NCI-H510A (cell line): ENCODE measurements around the gene LCE2C.
"Not testable (repeated sequence)": the region's sequence is repeated elsewhere in the genome, so short reads cannot be mapped to it uniquely, and the experiment has no call there.

Experiments
- DNase-seq: peaks from one replicate; lab custom pipeline; 2025; lab: John Stamatoyannopoulos, UW

Gene LCE2C, protein sequence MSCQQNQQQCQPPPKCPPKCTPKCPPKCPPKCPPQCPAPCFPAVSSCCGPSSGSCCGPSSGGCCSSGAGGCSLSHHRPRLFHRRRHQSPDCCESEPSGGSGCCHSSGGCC

DNA sequence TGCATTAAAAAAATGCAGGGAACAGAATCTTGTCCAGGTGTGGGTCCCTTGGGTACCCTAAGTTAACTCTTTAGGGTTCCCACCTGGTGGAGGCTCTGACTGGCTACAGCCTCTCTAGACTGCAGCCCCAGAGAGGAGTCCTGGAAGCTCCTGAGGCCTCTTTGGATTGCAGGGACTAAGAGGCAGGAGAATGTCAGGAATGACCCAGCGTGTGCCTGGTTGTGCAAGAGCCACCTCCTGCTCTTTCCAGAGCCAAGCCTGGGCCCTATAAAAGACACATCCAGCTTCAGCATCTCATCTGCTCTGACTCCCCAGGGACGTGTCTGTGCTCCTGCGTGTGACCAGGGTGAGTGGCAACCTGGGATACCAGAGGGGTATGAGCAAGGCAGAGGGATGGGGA lies at the start of gene LCE2C:
Gene LCE2C, plus strand, starts transcription at position 297 of the 400 bp plus-strand sequence. CDS start 737 bp downstream, outside the sequence.
- DNase-seq: not testable (repeated sequence)

DNA sequence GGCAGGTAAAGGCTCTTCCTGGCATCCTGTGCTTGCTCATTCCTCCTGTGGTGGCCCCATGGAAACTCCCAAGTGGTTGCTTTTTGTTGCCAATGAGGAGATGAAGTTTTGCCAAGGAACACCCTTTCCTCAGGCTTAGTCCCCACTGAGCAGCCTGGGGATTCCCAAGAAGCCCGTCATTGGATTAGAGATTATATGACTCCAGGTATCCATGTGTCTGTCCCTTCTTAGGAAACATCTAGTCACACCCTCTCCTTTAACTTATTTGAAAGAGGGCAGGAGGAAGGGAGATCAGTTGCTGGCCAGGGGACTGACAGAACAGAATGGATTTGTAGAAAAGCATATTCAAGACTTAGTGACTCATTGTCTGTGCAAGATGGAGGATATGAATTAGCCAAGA lies 48.3 kb upstream of the LCE2C start:
- DNase-seq: no peak

DNA sequence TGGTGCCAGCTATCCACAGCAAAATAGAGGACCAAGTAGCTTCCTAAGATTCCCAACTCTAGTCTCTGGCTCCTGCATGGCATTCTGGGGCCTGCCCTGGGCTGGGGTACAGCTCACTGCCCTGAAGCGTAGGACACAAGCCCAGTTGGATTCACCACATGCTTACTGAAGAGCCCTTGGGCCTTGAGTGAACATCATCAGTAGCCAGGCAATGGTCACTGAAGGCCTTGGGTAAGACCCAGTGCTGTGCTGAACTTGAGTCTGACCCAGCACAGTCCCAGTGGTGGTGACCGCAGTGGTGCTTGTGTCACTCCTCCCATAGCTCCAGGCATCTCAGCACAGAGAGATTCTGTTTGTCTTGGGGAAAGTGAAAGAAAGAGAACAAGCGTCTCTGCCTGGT lies 44.5 kb upstream of the LCE2C start:
- DNase-seq: no peak

DNA sequence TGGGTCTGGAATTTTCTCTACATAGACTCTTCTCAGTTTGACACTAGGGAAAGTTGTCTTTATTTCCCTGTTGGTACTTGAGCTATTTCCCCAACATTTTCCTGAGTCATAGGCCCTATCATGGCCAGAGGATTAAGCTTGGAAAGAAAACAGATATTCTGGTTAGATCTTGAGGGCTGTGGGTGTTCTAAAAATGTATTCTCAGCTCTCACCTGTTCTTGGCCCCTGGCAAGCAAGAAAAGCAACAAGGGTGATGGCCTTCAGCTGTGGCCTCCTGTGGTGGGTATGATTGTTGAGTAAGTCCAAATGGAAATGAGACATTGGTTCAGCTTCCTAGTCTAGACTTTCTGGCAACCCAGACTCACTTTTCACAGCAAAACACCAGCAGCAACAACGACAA lies 34.7 kb upstream of the LCE2C start:
- no peak for DNase-seq

DNA sequence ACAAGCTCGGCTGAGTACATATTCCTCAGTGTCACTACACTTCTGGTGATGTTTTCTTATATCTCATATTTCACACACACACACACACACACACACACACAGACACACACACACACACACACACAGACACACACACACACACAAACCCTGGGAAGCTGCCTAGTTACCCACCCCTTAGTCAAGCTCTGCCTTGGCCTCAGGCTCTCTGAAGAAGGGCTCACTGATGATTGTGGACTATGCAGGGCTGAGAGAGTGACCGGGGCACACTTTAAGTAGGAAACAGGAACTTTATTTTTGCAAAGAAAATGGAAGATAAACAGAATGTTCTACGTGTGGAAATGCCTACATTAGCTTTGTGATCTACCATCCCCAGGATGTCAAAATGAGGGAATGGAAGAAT lies 31.1 kb upstream of the LCE2C start:
- no peak for DNase-seq

DNA sequence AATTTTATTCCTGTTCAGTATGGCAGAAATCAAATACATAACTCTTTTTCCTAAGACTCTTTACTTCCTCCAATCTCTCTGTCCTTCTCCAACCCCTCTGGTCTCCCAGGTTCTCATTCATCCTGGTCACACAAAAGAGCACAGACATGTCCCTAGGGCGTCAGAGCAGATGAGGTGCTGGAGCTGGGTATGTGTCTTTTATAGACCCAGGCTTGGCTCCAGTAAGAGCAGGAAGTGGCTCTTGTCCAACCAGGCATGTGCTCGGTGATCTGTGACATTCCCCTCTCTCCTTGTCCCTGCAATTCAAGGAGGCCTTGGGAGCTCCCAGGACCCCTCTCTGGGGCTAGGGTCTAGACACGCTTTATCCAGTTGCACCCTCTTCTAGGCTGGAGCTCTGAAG lies 29.9 kb upstream of the LCE2C start:
- no peak for DNase-seq

DNA sequence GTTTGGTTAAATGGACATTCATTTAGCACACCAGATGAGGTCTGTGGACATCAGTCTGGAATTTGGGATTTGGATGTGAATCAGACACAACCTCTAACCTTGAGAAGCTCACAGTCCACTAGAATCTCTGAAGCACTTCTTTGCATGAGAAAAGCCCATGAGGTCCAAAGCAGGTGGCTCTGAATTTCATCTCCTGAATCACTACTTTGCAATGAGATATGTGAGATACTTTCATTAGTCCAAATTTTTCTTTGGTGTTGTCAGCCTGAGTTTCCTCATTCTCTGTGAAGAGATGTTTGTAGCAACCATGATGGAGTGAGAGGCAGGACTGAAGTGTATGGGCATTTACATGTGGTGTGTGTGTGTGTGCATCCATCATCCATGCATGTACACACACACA lies 28.4 kb upstream of the LCE2C start:
- no peak for DNase-seq

DNA sequence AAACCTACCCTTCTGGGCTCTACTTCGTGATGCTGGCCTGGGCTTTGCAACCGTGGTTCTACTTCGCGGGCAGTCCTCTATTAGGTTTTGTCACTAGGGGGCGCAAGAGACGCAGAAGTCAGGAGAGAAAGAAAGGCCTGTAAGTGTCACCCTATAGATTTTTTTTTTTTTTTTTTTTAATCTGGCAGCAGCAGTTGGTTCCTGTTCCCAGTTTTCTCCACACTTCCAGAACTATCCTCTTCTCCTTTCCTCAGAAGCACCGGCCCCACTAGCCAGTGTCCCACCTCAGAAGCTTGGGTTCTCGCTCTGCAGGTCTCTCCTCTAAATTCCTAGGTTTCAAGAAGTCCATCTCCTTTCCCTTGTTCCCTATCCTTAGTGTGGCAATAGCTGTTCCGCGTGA lies 21.0 kb upstream of the LCE2C start:
- no peak for DNase-seq

DNA sequence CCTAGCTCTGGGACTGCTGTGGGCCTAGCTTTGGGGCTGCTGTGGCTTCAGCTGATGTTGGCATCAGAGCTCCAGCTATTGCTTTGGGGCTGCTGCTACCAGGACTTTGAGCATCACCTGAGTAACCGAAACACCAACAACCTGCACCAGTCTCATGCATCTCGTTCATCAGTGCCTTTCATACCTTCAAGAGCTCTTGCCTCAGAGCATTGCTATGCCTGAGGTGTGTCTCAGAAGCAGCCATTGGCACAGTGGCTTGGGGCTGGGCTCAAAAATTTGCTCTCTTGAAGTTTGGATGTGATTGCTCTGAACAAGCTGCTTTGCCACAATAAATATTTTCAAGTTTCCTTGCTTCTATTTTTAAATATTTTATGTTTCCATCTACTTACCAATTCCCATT lies 18.6 kb upstream of the LCE2C start:
- DNase-seq: no peak

DNA sequence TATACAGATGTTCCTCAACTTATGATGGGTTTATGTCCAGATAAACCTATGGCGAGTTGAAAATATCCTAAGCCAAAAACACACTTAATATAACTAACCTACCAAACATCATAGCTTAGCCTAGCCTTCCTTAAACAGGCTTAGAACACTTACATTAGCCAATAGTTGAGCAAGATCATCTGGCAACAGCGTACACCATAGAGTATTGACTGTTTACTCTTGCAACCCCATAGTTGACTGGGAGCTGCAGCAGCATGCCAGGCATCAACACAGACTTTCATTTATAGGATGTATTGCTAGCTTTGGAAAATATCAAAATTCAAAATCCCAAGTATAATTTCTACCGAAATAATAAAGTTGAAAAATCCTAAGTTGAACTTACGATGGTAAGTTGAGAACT lies 17.4 kb upstream of the LCE2C start:
- DNase-seq: no peak

DNA sequence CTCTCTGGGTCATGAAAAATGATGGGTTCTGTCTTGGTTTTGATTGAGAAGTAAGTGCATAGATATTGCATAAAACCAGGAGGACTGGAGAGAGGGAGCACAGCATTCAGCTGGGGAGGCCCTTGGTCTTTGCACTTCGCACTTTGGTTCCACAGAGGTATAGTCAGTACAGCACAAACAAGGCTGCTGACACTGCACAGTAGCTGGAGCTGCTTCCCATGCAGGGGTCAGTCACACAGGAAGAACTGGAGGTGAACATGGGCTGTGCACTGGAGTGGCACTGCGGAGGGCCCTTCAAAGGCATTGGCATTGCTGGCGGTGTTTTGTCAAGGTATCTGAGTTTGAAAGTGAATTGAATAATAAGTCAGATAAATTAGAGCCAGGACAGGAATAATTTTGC lies 16.4 kb upstream of the LCE2C start:
- DNase-seq: no peak

DNA sequence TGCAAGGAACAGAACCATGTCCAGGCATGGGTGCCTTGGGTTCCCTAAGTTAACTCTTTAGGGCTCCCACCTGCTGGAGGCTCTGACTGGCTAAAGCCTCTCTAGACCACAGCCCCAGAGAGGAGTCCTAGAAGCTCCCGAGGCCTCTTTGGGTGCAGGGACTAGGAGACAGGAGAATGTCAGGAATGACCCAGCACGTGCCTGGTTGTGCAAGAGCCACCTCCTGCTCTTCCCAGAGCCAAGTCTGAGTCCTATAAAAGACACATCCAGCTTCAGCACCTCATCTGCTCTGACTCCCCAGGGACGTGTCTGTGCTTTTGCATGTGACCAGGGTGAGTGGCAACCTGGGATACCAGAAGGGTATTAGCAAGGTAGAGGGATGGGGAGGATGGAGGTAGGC lies 12.0 kb upstream of the LCE2C start, which contains the start of gene LCE2D:
Gene LCE2D, plus strand, starts transcription at position 283 of the 400 bp plus-strand sequence. CDS start 726 bp downstream, outside the sequence.
- DNase-seq: no peak

DNA sequence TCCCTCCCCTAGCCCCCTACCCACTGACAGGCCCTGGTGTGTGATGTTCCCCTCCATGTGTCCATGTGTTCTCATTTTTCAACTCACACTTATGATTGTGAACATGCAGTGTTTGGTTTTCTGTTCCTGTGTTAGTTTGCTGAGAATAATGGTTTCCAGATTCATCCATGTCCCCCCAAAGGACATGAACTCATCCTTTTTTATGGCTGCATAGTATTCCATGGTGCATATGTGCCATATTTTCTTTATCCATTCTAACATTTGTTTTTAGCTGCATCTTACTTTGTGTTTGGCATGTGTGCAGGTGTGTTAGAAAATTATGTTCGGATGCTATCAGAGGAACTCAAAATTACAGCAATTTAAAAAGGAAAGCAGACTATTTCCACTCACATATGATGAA lies 8.9 kb upstream of the LCE2C start:
- not testable (repeated sequence) for DNase-seq

DNA sequence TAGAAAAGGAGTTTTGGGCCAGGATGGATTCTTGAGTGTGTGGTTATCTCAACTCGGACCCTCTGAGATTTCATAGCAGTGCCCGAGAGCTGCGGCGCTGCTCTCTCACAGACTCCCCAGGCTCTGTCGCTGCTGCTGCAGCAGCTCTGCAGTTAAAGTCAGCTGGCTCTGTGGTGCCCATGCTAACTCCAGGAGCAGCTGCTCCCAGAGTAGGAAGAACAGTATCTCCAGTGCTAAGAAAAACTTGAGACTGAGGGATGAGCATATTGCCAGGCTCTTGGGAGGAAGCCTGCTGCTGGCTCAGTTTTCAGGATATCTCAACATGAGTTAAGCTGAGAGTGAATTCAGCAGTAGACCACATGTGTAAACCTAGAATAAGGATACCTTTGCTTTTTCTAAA lies 7.4 kb upstream of the LCE2C start:
- DNase-seq: no peak

DNA sequence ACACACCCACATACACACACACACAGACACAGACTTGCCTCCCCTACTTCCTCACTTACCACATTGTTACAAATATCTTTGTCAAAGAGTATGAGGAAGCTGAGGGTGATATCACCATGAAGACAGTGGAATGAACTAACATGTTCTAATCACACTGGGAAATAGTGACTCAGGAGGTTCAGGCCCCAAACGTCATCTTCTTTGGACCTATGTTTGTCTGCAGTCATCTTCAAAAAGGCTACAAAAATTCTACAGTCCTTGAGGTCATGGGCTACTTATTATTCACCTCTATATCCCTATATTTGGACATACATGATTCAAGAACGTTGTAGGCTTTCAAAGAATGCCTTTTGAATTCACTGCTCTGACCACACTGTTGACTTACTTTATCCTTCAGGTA lies 2.1 kb upstream of the LCE2C start:
- no peak for DNase-seq

DNA sequence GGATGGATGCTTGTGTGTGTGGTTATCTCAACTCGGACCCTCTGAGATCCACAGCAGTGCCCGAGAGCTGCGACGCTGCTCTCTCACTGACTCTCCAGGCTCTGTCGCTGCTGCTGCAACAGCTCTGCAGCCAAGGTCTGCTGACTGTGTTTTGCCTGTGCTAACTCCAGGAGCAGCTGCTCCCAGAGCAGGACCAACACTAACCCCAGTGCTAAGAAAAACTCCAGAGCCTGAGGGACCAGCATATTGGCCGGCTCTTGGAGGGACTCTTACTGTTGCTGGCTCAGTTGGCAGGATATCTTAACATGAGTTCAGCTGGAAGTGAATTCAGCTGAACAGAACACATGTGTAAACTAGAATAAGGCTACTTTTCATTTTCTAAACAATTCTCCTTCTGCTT lies 4.4 kb downstream of the LCE2C start:
- DNase-seq: no peak

DNA sequence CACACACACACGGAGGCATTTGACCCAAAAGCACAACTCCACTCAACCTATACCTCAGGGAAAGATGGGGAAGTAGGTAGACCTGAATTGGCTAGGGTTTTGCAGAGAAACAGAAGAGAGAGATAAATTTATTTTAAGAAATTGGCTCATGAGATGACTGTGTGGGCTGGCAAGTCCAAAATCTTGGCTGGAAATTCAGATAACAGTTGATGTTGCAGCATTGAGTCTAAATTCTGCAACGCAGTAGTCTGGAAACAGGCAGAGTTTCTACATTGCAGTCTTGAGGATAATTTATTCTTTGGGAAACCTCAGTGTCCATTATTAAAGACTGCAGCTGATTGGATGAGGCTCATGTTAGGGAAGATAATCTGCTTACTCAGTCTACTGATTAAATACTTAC lies 6.5 kb downstream of the LCE2C start:
- no peak for DNase-seq

DNA sequence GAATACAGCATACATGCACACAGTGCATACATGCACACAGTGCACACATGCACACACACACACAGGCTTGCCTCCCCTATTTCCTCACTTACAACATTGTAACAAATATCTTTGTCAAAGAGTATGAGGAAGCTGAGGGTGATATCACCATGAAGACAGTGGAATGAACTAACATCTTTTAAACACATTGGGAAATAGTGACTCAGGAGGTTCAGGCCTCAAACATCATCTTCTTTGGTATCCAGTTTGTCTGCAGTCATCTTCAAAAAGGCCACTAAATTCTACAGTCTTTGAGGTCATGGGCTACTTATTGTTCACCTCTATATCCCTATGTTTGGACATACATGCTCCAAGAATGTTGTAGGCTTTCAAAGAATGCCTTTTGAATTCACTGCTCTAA lies 8.8 kb downstream of the LCE2C start:
- DNase-seq: no peak

DNA sequence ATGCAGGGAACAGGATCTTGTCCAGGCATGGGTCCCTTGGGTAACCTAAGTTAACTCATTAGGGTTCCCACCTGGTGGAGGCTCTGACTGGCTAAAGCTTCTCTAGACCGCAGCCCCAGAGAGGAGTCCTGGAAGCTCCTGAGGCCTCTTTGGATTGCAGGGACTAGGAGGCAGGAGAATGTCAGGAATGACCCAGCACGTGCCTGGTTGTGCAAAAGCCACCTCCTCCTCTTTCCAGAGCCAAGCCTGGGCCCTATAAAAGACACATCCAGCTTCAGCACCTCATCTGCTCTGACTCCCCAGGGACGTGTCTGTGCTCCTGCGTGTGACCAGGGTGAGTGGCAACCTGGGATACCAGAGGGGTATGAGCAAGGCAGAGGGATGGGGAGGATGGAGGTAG lies 10.7 kb downstream of the LCE2C start, which contains the start of gene LCE2B:
Gene LCE2B, plus strand, starts transcription at position 301 of the 400 bp plus-strand sequence. CDS start 721 bp downstream, outside the sequence.
- not testable (repeated sequence) for DNase-seq

DNA sequence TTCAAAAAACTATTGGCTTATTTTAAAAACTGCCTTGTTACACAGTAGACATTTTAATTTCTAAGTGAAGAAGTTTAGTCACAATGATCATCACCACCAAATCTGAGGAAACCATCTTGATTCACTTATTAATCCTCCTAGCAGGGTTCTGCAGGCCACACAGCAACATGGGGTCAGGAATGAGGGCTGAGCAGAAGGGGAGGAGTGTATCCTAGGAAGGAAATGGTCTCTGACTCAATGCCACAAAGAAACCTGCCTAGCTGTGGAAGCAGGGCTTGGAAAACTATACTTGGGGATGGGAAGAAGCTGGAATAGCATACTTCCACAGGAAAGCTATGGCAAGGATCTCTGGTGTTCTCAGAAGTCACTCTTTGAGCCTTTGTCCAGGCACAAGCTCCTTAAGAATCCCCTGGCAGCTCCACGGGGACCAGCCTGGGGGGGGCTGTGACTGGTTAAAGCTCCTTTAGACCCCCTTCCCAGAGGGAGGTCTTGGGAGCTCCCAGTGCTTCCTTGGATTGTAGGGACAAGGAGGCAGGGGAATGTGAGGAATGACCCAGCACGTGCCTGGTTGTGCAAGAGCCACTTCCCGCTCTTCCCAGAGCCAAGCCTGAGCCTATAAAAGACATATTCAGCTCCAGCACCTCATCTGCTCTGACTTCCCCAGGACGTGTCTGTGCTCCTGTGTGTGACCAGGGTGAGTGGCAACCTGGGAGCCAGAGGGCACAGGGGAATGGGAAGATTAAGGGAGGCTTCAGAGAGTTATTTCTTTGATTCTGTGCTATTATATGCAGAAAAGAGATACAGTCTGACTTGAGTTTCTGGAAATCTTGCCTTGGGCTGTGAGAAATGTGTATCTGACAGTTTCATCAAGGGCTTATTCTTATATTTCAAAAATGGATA lies 22.9 kb downstream of the LCE2C start, which contains the start of gene LCE2A:
Gene LCE2A, plus strand, starts transcription at position 645 of the 900 bp plus-strand sequence. CDS start 557 bp downstream, outside the sequence.
- no peak for DNase-seq

DNA sequence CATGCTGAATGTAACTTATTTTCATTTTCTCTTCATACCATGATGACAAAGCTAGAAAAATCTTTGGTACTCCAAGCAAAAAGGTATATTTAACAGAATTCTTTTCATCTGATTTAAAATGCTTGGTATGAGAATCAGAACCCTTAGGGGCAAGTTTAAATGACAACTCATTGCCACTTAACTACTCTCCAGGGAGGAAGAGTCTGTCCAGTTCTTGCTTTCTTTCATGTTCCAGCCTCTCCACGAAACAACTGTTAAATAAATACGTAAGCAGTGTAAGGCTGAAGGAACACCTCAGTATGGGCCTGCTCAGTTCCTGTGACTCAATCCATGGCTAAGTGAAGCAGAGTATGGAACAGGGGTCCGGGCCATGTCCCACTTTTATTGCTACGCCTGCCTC lies 24.7 kb downstream of the LCE2C start:
- DNase-seq: no peak

DNA sequence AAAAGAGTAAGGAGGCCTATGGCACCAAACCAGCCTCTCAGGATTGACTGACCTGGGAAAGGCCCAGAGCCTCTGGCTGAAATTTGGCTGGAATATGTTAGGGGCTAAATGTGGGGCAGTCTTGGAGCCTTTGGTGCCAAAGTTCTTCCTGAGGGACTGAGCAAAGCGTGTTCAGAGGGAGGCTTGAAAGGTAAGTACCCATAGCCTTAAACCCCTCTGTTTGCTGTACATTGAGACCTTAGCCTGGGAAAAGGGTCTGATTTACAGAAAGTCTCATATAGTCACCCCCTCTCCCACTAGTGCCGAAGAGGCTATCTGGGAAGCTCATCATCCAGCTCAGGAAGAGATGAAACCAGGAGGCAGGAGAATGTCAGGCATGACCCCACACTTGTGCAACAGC lies 32.8 kb downstream of the LCE2C start, which contains the start of gene LCE4A:
Gene LCE4A, plus strand, starts transcription at position 301 of the 400 bp plus-strand sequence. CDS start 916 bp downstream, outside the sequence.
- DNase-seq: no peak

DNA sequence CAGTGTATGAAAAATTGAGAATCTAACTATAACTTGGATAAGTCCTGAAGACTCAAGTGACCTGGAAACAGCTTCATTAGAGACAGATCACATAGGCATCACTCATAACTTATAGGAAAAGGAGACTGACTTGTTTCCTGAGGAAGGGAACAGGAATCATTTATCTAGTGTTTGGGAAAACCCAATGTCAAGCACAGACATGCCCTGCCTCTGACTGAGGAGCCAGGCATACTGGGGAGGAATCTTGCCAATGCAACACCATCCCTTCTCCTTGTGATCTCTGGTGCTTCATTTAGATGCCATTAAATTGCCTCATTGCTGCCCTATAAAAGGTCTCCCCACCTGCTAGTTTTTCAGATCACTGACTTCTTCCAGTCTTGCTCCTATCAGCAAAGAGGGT lies 43.2 kb downstream of the LCE2C start:
- no peak for DNase-seq
